GM19452 (cell line): ENCODE measurements around the gene NTN4.
"Not testable (repeated sequence)": the region's sequence is repeated elsewhere in the genome, so short reads cannot be mapped to it uniquely, and the experiment has no call there.

Source experiments
- ATAC-seq: cut with Tn5 transposase; IDR thresholded peaks from one replicate; pipeline ENCODE4 v1.9.1; 2021; ENCODE audit not compliant: unreplicated experiment

The NTN4 gene

DNA sequence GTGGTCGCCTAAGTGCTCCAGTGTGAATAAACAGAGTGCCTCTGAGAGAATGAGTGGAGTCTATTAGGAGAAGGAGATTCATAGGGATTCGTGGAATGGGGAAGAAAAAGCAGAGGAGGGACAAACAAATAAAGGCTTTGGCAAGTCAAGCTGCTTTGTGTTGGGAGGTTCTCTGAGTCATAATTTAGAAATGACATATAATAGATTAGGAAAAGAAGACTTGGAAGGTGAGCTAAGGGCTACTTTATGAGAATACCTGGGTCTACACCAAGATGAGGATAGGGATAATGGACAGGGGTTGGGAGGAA is 6.4 kb upstream of the NTN4 start:
- ATAC-seq, result no peak

DNA sequence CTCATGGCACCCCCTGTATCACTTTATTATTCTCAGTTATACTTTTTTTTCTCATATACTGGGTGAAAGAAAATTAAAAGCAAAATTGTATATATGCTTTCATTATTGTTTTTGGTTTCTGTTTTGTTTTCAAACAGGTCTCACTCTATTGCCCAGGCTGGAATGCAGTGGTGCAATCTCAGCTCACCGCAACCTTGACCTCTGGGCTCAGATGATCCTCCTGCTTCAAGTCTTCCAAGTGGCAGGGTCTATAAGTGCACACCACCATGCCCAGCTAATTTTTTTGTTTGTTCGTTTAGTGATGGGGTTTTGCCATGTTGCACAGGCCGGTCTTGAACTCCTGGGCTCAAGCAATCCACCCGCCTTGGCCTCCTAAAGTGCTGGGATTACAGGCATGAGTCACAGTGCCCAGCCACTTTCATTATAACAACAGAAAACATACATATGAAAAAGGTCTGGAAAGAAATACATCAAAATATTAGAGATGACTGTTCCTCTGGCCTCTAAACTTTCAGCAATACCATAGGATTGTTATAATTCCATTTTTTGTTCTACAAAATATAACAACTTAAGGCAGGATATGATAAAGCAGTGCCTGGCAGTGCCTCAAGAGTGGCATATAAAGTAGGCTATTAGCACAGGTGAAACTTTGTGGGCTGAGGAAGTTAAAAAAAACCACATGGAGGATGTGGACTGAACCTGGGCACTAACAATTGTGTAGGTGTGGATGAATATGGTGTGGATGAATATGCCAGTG is 5.8 kb upstream of the NTN4 start:
- no peak for ATAC-seq

DNA sequence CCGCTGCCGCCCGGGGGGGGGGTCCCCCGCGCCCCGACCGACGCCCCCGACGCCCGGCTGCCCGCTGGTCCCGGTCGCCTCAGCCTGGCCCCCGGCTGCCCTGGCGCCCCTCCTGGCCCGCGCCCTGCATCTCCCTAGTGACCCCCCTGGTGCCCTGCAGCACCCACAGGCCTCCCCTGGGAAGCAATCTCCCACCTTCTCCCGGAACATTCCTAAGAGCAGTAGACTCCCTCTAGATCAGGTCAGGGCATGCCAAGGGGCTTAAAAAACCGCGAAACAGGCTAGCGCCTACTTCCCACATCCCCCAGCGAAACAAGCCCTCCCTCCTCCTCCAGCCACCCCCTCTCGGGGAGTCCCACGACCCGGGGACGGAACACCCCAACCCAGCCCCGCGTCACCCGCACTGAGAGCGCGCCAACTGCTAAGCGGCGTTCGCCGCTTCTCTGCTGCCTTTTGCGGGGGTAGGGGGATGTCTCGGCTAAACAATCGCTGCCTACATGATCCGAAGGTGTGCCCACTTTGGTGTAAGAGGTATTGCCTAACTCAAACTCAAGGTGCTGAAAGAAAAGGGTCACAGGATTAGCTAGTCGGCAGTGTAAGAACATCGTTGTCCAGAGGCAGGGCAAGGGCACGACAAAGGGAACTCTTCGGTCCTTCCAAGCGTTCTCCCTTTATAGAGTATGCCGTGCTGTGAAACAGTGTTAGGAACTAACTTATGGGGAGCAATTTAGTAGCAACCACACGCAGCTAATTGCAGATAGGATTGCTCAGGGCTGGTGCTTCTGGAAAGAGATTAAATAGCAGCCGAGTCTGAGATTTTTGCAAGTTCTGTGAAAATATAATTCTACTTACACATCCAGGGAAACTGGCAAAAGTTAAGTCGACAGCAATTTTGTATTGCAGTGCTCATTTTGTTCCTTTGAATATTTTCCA is 619 bp upstream of the NTN4 start:
- ATAC-seq, result no peak

DNA sequence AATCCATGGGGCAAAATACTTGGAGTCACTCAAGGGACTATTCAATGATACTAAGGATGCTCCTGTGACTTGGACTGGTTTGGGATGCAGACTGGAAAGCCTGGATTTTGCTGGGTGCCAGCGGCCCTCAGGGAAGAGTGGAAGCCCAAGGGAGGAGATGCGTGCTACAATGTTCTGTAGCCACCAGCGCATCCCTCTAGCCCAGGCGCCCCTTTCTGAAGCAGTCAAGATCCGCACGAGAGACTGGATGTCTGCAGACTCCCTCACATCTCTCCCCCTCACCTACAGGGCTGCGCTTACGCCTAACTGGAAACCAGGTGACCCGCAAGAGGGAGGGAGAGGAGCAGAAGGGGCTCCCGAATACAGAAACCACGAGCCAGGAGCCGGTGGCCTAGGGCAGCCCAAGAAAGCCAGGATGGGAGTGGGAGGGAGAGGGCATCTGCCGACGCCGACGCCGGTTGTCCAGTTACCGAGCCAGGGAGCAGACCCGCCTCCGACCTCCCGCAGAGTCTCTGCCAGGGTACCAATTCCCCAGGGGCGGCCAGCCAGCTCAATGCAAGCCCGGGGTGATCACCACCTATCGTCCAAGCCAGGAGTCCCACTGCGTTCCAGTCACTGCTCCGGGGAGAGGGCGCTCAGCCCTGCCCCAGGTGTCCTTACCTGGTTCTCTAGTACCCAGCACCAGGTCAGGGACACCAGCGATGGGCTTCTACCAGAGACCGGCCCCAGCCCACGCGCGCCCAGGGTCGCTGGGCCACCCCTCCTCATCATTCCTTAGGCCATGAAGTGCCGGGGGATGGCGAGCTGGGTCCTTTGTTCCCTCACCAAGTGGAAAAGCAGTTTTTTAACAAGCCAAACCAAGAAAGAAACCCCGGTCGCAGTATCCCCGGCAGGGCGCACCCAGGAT is 1.2 kb downstream of the NTN4 start:
- ATAC-seq, result no peak

DNA sequence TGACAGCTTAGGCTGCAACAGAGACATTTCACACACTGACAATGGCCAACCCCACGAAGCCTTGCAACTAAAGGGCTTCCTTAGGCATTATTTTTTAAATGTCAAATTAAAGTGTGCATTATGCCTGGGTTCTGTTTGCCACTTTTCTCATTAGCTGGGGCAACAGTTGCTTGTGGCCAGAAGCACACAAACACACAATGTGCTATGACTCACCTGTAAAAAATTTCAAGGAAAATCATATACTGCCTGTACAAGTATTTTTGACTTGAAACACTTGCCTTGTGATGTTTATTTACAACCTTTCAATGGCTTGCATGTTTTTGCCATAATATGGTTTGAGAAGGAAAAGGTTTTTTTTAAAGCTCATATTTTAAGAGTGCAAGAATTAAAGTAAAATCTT is 1.9 kb downstream of the NTN4 start:
- no peak for ATAC-seq

DNA sequence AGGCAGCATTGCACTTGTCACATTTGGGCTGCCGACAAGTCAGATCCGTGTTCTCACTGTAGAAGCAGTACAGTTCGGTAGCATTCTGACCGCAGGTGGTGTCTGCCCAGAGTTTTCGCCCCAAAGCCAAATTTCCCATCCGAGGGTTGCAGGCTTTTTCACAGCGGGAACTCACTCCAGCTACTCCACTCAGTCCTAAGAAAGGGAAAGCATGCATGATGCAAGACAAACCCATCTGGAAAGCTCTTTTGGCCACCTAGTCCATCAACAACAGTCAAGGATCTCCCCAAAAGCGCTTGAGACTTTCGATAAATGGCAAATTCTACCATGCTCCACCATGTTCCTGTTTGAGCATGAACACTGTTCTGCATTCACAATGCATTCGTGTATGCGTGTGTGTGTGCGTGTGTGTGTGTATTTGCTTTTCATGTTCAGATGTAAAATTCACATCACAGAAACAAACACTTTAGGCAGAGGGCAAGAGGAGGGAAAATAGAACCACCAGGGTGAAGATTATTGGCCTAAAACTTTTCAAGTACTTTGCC is 3.2 kb downstream of the NTN4 start:
- ATAC-seq, result no peak

DNA sequence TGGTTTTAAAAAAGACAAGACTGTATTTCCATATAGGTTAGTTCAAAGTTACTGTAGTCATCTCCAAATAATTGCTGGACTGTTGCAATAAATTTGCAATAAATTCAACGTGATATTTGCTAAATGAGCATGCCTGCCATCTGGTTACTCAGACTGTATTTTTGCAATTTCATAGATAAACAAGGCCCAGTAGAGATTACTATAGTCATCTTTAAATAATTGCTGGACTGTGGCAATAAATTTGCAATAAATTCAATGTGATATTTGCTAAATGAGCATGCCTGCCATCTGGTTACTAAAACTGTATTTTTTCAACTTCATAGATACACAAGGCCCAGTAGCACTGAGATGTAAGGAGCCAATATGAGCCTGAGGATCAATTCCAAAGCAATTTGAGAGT is 5.6 kb downstream of the NTN4 start:
- no peak for ATAC-seq

DNA sequence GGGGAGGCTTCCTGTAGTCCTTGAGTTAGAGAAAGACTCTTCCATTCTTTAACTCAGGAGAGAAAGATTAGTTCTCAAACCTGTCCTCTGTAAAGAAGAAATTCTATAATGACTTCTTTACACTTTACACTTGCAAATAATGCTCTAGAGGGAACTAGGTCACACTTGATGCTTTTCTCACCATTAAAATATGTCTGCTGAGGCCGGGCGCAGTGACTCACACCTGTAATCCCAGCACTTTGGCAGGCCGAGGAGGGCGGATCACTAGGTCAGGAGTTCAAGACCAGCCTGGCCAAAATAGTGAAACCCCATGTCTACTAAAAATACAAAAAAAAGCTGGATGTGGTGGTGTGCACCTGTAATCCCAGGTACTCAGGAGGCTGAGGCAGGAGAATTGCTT is 6.3 kb downstream of the NTN4 start:
- no peak for ATAC-seq

DNA sequence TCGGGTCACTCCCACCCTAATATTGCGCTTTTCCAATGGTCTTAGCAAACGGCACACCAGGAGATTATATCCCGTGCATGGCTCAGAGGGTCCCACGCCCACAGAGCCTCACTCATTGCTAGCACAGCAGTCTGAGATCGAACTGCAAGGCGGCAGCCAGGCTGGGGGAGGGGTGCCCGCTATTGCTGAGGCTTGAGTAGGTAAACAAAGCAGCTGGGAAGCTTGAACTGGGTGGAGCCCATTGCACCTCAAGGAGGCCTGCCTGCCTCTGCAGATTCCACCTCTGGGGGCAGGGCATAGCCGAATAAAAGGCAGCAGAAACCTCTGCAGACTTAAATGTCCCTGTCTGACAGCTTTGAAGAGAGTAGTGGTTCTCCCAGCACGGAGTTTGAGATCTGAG is 15.1 kb downstream of the NTN4 start:
- not testable (repeated sequence) for ATAC-seq

DNA sequence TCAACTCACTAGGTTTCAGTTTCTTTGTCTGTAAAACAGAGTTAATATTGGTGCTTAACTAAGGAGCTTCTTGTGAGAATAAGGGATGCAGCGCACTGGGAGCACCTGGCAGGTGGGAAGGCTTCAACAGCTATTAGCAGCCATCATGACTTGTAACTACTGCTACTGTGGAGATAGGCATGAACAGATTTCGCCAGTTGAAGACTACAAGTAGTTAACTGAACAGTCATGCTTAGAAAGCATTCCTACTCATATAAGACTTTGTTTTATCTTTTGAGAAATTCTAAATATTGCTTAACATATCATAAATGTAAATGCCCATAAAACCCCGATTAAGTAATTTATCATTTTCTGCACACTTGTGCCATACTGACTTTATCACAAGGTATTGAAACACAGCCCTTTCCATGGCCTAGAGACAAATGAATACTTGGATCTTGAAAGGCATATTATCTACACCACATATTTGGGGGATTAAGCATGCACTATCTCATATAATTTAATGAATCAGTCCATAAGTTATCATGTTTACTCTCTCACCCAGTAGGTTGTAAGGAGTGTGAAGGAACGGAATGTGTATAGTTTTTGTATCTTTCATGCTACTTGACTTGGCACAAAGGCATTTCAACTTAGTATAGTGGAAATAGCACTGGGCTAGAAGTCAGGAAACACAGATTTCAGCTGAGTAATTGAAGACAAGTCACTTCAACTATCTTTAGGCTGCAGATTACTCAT is 16.1 kb downstream of the NTN4 start:
- no peak for ATAC-seq

DNA sequence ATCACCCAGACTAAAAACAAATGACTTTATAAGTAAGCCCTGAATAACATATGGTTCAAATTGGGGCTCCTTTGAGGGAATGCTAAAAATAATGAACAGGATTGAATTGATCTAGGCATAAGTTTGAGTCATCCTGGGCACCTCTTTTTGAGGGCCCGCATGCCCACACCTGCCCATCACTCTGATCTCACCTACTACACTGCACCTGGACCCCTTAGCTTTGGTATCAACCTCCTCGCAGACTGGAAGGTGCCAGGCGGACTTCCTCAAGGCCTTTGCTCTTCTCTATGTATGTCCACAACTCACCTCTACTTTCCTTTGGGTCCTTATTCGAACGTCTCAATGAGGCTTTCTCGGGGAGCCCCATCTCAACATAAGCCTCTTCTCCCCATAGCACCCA is 17.2 kb downstream of the NTN4 start:
- no peak for ATAC-seq

DNA sequence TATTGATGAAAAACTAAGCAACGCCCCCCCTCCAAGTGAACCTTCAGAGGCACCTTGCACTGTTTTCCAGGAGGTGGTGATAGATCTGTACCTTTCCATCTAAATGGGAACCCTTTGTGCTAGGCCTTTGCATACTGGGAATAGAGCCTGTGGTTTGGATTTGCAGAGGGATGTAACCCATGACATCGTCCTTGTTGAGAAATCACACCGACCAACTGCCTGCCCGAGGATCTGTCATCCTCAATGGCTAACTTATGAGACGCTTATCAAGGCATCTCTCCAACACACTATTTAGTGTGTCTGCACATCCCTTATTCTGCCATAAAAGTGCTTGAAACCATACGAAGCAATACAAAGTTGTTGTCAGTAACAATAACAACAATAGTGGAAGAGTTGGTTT is 22.9 kb downstream of the NTN4 start:
- no peak for ATAC-seq

DNA sequence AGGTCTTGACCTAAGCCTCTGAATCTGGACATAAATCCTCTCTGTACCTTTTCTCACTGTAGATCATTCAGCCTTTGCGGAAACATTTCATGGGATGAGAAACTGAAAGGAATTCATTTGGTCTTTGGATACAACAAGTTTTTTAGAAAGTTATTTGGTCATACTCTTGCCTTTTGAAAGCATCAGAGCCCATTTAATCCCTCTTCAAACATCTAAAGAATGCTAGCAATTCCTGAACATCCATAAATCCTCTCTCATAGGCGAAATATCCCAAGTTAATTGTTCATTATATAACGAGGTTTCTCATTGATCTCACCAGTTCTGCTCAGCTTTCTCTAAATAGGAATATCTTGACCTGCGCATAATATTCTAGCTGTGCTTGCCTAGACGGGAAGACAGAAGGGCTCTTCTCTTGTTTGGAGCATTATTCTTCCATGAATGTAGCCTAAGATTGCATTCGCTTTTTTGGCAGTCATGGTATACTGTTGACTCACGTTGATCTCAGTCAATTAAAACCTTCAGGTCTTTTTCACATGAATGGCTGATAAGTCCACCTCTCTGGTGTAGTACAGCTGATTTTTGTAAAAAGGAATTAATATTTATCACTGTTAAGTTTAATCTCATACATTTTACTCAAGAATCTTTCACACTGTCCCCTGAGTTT is 24.1 kb downstream of the NTN4 start:
- no peak for ATAC-seq

DNA sequence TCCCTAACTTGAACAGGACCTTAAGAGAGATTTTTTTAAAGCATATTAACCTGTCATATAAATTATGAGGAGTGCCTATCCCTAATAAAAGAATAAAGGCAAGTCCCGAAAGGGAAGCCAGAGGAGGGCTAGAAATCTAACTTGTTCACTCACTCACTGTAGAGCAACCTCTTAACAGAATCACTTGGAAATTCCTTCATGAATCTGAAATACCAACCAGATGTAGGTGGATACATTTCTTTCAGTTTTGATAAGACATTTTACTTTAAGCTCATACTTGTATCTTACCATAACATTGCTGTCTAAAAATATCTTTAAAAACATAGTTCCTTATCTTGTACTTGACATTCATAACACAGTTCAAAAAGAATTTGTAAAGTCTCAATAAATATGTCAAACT is 25.7 kb downstream of the NTN4 start:
- no peak for ATAC-seq

DNA sequence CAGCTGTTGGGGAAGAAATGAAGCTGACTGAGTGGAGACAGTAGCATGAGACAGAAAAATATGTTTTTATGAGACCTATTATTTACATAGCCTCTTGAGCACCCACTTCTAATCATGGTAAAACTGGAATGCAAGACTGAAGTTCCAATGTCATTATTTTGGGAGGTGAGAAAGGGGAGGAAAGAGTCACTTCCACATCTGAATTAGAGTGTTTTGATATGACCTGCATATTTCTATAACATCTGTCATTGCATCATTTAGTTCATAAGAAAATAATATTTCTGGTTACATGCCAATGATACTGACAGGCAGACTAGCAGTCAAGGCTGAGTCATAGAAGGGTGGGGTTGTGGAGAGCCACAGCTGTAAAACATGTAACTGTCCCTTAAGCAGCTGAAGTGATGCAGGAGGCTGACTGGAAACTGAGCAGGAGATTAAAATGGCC is 26.7 kb downstream of the NTN4 start:
- ATAC-seq, result no peak

DNA sequence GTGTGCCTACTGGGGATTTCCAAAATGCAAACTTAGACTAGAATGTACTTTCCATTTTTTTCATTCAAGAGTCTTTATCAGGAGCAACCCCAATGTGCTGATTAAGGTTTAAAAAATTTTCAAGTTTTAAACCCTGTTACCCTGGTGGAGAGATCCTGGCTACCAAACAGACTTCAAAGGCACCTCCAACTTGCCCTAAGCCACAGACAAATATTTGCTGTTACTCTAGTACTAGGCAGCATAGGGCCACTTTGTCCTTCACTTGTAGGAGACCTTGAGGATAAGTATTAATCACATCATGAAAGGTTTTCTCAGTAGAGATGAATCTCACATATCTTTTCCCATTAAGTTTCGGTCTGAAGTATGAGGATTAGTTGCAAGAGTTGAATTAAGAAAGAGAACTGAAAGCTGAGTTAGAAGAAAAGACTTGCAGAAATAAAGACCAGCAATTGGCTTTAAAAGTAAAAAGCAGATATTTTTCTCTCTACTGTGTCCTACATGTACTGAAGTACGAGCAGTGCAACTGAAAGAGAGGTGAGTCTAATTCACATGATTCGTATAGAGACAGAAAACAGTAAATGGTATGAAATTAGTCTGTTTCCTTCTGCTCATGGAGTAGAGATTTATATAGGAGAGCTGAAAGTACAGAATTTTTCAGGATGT is 28.3 kb downstream of the NTN4 start:
- ATAC-seq, result no peak

DNA sequence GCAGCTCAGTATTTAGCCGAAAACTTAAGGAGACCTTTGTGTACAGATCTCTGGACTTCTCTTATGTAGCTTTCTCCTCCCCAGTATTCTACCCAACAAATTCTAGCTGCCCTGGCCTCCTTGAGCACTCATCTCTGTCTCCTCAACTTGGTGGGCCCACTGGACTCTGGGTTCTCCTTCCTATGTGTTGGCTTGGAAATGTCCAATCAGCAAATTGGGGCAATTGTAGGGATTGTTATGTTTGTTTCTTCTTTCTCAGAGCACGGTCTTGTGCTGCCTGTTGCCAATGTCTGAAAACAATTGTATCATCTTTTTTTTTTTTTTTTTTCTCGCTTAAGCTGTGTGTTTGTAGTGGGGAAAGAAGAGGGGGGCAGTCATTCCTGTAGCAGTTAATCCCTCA is 30.2 kb downstream of the NTN4 start:
- no peak for ATAC-seq

DNA sequence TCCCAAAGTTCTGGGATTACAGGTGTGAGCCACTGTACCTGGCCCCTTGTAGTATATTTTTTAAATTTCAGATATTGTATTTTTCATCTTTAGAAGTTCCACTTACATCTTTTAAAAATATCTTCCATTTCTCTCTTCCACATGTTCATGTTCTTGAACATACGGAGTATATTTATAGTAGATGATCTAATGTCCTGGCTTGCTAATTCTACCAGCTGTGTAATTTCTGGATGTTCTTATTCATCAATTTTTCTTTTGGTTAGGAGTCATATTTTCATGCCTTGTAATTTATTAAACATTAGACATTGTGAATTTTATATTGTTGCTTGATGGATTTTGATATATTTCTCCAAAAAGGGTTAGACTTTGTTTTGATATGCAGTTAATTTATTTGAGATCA is 30.8 kb downstream of the NTN4 start:
- no peak for ATAC-seq

DNA sequence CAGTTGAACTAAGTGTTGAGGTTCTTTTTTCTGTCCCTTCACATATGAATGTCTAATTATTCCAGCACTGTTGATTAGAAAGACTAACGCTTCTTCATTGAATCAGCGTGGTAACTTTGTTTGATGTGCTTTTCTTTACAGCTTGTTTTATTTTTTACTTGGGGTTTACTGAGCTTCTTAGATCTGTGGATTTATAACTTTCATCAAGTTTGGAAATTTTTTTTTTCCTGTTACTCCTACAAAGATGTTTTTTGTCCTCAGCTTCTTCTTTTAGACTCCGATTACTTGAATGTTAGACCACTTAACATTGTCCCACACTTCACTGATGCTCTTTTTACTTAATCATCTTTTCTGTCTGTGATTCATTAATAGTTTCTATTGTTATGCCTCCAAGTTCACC is 31.5 kb downstream of the NTN4 start:
- ATAC-seq, result no peak
